ENCODE results near the gene IFI44L.

Gene IFI44L

GRCh38 chr1:78688697-78689096 is 68.4 kb downstream of the IFI44L start:
- Histone ChIP-seq H3K4me3 (ENCODE audit: low read depth, low read length) (no peak overlapping the region), H3K27me3 (no peaks in the 10 kb centered on the region), H3K36me3 (no peaks in the 10 kb centered on the region), H3K4me1 (no peaks in the 10 kb centered on the region), H3K9me3 (no peaks in the 10 kb centered on the region)
- no peak for DNase-seq
- no peak for TF ChIP-seq CTCF (IDR thresholded peaks at IDR 0.05; ENCODE audit: low read depth, low read length)

DNA sequence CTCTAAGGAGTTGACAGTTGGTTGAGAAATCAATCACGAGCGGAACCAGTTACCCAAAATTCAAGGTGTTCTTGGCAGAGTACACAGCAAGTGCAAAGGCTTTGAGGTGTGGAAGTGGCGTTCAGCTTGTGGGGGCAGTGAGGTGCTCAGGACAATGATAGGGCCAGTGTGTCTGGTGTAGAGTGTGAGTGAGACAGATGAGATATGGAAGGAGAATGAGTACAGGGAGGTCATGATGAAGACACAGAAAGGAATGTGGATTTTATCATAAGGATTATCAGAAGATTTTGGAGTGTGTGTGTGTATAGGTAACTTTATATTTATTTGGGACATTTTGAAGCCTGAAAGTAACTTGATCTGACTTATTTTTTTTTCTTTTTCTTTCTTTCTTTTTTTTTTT is 70.3 kb downstream of the IFI44L start:
- no peak for TF ChIP-seq CTCF (IDR thresholded peaks at IDR 0.05; ENCODE audit: low read depth, low read length)
- H3K27me3 ChIP-seq = no peaks in the 10 kb centered on the region
- no peak for DNase-seq
- no peaks in the 10 kb centered on the region for H3K36me3 ChIP-seq
- no peaks in the 10 kb centered on the region for H3K4me1 ChIP-seq
- no peak overlapping the region for H3K4me3 ChIP-seq (ENCODE audit: low read depth, low read length)
- no peaks in the 10 kb centered on the region for H3K9me3 ChIP-seq

DNA sequence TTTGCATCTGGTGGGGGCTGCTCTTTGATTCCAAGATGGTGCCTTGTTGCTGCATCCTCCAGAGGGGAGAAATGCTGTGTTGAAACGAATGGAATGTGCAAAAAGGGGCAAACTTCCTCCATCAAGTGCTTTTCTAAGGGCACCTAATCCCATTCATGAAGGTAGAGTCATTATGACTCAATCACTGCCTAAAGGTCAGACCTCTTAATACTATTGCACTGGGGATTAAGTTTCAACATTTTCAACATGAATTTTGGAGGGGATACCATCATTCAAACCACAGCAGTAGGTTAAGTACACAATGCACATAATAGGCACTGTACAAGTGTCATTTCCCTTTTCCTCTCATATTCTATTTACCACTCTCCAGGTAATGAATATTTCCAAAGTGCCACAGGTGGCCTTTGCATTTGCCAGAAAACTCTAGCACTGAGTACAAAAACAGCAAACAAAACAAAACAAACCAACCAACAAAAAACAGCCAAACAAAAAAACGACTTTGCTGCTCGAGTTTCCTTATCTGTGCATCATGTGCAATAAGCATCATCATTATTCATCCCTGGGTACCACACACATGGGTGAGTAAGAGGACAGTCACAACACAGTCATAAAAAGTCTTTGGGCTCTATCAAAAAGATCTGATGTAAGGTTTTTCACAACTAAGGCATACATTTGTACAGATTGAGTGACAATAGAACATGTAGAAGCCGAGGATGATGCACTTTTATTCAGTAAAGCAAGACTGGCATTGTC is 71.9 kb downstream of the IFI44L start:
- DNase-seq = no peak
- no peaks in the 10 kb centered on the region for H3K36me3 ChIP-seq
- H3K4me3 ChIP-seq (ENCODE audit: low read depth, low read length) = no peak overlapping the region
- no peaks in the 10 kb centered on the region for H3K27me3 ChIP-seq
- TF ChIP-seq CTCF (IDR thresholded peaks at IDR 0.05; ENCODE audit: low read depth, low read length) = no peak
- H3K9me3 ChIP-seq = no peaks in the 10 kb centered on the region
- H3K4me1 ChIP-seq = no peaks in the 10 kb centered on the region
